CD4-positive, alpha-beta T cell (primary cell): Measurements from ENCODE around the gene CPNE2. TPM values are rescaled to one million over a fixed set of nuclear protein-coding genes. Genes with fewer than 3 reads are reported as not detected.

Experiments used
- ATAC-seq: fragments of 200-7000 bp; cut with Tn5 transposase; one replicate; pipeline ENCODE4 v1.10.0; 2022; ENCODE audit warnings: mild to moderate bottlenecking; ENCODE audit not compliant: poor library complexity
- CTCF ChIA-PET: fragments of 350-600 bp; sonication (Branson Sonifier 250); formaldehyde crosslinking; loops from one replicate; lab custom pipeline; 2021; ENCODE audit warnings: antibody characterized with exemption, inconsistent platforms; lab: Charles Lee
- POLR2A ChIA-PET: fragments of 350-600 bp; sonication (Branson Sonifier 250); formaldehyde crosslinking; loops from one replicate; lab custom pipeline; 2021; ENCODE audit warnings: antibody characterized with exemption, inconsistent platforms; lab: Charles Lee
- DNase-seq, 14 experiments: peaks; one replicate each; pipeline ENCODE4 v3.0.0-alpha.2; 2013 to 2020; ENCODE audit warnings: mixed read lengths in 2 of 14
- H3K27ac ChIP-seq, 2 donors: one replicate each; pipeline versions ENCODE4 v1.5.1 to v1.7.0; 2013; ENCODE audit warnings: low read length in 2 of 2, low read depth in 1 of 2, mild to moderate bottlenecking in 1 of 2
- H3K27me3 ChIP-seq, 2 experiments: 1 replicate in 1 of 2; 2 replicates in 1 of 2; pipeline versions ENCODE4 v1.6.1 to v1.7.0; 2013; ENCODE audit warnings: low read length in 2 of 2, control low read depth in 1 of 2, mild to moderate bottlenecking in 1 of 2, moderate library complexity in 1 of 2; ENCODE audit not compliant: insufficient read depth in 2 of 2, control insufficient read depth in 1 of 2
- H3K36me3 ChIP-seq: one replicate; pipeline ENCODE4 v1.6.1; 2013; ENCODE audit warnings: low read length, control low read depth; ENCODE audit not compliant: insufficient read depth
- H3K4me1 ChIP-seq: one replicate; pipeline ENCODE4 v1.6.1; 2013; ENCODE audit warnings: low read length, control low read depth; ENCODE audit not compliant: insufficient read depth
- H3K4me3 ChIP-seq: one replicate; pipeline ENCODE4 v1.5.1; 2013; ENCODE audit warnings: mild to moderate bottlenecking, low read length, moderate library complexity
- H3K9me3 ChIP-seq, 2 experiments: 1 replicate in 1 of 2; 2 replicates in 1 of 2; pipeline versions ENCODE4 v1.6.1 to v1.7.0; 2013; ENCODE audit warnings: low read length in 2 of 2, mild to moderate bottlenecking in 2 of 2, control low read depth in 1 of 2, moderate library complexity in 1 of 2; ENCODE audit not compliant: control insufficient read depth in 1 of 2, insufficient read depth in 1 of 2
- H3K27ac Mint-ChIP-seq: one replicate; pipeline ENCODE4 v1.8.0; 2020; ENCODE audit warnings: mixed read lengths
- H3K27me3 Mint-ChIP-seq: one replicate; pipeline ENCODE4 v1.8.0; 2021; ENCODE audit warnings: mixed read lengths
- H3K36me3 Mint-ChIP-seq: one replicate; pipeline ENCODE4 v1.8.0; 2021; ENCODE audit warnings: low read depth, mixed read lengths
- H3K4me1 Mint-ChIP-seq: one replicate; pipeline ENCODE4 v1.8.0; 2021; ENCODE audit warnings: low read depth, mixed read lengths
- H3K4me3 Mint-ChIP-seq: one replicate; pipeline ENCODE4 v1.8.0; 2020; ENCODE audit warnings: mild to moderate bottlenecking, mixed read lengths
- H3K9me3 Mint-ChIP-seq: one replicate; pipeline ENCODE4 v1.8.0; 2020; ENCODE audit warnings: mixed read lengths
- CTCF ChIP-seq: fragments of 200-600 bp; IDR thresholded peaks from one replicate; pipeline ENCODE4 v1.8.0; 2022; ENCODE audit warnings: antibody characterized with exemption, mild to moderate bottlenecking
- intact Hi-C, 2 experiments: fragments of 100-400 bp; cut with DNase I in 1 of 2; cut with micrococcal nuclease in 1 of 2; formaldehyde crosslinking; loops; one replicate each; pipeline versions ENCODE4 v1.15.1 to v1.9.0; 2023 to 2025; cut with DNase I, micrococcal nuclease
- total RNA-seq, 174 experiments: library from RNA in 2 of 174; stranded (reverse) in 2 of 174; gene quantifications; one replicate each; pipeline ENCODE4 v1.2.3 and lab custom pipeline; 2021 to 2026

Gene CPNE2
- total RNA-seq, 2 experiments from 2014 or later: 2.2 to 3.5 TPM

GRCh38 chr16:57058291-57058861 lies 34.0 kb upstream of the CPNE2 start:
- peaks cover 7% of the 10 kb centered on the region for H3K4me1 Mint-ChIP-seq
- no peak overlapping the region for H3K27ac Mint-ChIP-seq
- CTCF ChIA-PET: no interaction called here
- POLR2A ChIA-PET: no interaction called here
- peaks cover 91% of the 10 kb centered on the region for H3K36me3 Mint-ChIP-seq
- no peaks in the 10 kb centered on the region for H3K9me3 Mint-ChIP-seq
- no peaks in the 10 kb centered on the region for H3K9me3 ChIP-seq
- no peak overlapping the region for H3K27ac ChIP-seq
- ATAC-seq (no peak), DNase-seq (no peak)
- H3K27me3 ChIP-seq: no peaks in the 10 kb centered on the region
- H3K4me1 ChIP-seq: peaks cover 13% of the 10 kb centered on the region
- H3K4me3 ChIP-seq: no peak overlapping the region
- intact Hi-C loops: no loop called here
- H3K36me3 ChIP-seq: peaks cover 92% of the 10 kb centered on the region
- TF ChIP-seq CTCF: no peak
- H3K27me3 Mint-ChIP-seq: no peaks in the 10 kb centered on the region
- H3K4me3 Mint-ChIP-seq: no peak overlapping the region

GRCh38 chr16:57060323-57061083 lies 31.9 kb upstream of the CPNE2 start:
- ChIA-PET CTCF (interaction anchor here (1.3 kb wide), 1 partner anchor 97 kb away, joined by 5 read pairs; no protein-coding TSS in a partner anchor), POLR2A (no interaction called here)
- Histone ChIP-seq H3K4me3 (no peak overlapping the region), H3K27ac (peak overlapping the region in 1 of 2 donors; percentile 22), H3K9me3 (no peaks in the 10 kb centered on the region), H3K4me1 (peaks cover 13% of the 10 kb centered on the region), H3K27me3 (no peaks in the 10 kb centered on the region), H3K36me3 (peaks cover 78% of the 10 kb centered on the region)
- Mint-ChIP-seq H3K9me3 (no peaks in the 10 kb centered on the region), H3K4me3 (no peak overlapping the region), H3K27ac (peak overlapping the region; percentile 29), H3K4me1 (peaks cover 7% of the 10 kb centered on the region), H3K36me3 (peaks cover 81% of the 10 kb centered on the region), H3K27me3 (no peaks in the 10 kb centered on the region)
- ATAC-seq (no peak), DNase-seq (no peak)
- TF ChIP-seq CTCF: no peak
- intact Hi-C loops: no loop called here

DNA sequence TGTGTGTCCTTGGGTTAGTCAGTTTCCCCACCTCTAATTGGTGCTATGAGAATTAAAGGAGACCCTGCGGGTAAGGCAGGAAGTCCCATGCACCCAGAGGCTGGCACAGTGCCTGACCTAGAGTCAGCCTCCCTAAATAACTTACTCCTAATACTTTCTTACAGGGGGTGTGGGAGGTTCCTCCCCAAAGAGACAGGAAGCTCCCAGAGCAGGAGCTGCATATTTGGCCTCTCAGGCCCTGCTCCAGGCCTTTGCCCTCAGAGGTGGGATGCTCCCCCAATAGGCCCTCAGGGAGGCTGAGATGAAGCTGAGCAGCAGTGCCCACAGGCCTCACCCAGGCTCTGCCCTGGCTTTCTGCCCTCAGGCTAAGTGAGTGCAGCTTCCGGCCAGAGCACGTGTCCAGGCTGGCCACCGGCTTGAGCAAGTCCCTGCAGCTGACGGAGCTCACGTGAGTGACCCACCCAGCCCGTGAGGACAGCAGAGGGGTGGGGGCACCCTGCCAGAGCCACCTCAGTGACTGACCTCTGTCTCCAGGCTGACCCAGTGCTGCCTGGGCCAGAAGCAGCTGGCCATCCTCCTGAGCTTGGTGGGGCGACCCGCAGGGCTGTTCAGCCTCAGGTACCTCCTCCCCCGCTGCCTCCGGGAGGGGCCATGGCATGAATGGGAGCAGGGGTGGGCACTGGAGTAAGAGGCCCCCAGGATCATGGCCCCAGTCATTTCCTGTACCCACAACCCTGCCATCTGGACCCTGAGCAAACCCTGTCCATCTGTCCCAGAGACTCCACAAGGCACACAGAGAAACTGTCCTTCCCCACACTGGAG lies 31.1 kb upstream of the CPNE2 start:
- intact Hi-C loops: no loop called here
- Histone ChIP-seq H3K4me3 (no peak overlapping the region), H3K27ac (peak overlapping the region in 1 of 2 donors; percentile 22), H3K27me3 (no peaks in the 10 kb centered on the region), H3K36me3 (peaks cover 76% of the 10 kb centered on the region), H3K4me1 (peaks cover 13% of the 10 kb centered on the region), H3K9me3 (no peaks in the 10 kb centered on the region)
- TF ChIP-seq CTCF: no peak
- peaks cover 7% of the 10 kb centered on the region for H3K4me1 Mint-ChIP-seq
- ATAC-seq (no peak), DNase-seq (no peak)
- H3K9me3 Mint-ChIP-seq: no peaks in the 10 kb centered on the region
- no peaks in the 10 kb centered on the region for H3K27me3 Mint-ChIP-seq
- no peak overlapping the region for H3K4me3 Mint-ChIP-seq
- ChIA-PET CTCF (interaction anchor here (1.3 to 1.5 kb wide), 2 partner anchors 97 kb away, joined by 3 to 5 read pairs; no protein-coding TSS in a partner anchor), POLR2A (interaction anchor here (0.8 kb wide), 1 partner anchor 13 kb away, joined by 4 read pairs; no protein-coding TSS in a partner anchor)
- H3K27ac Mint-ChIP-seq: peak overlapping the region; percentile 29
- H3K36me3 Mint-ChIP-seq: peaks cover 80% of the 10 kb centered on the region
